A172 (cell line): ENCODE results near the gene PPP1R13B. TPM values are rescaled to one million over a fixed set of nuclear protein-coding genes. Genes with fewer than 3 reads are reported as not detected.
"Not testable (repeated sequence)": the region's sequence is repeated elsewhere in the genome, so short reads cannot be mapped to it uniquely, and the experiment has no call there.

Experiments
- DNase-seq: peaks from one replicate; pipeline ENCODE4 v3.0.0-alpha.2; 2015; ENCODE audit warnings: low spot score
- total RNA-seq: library from RNA; depleted of rRNA; stranded (reverse); fragments of >200 nt; shearing (Covaris generic); gene quantifications from 2 replicates; pipeline ENCODE4 v1.2.3, GENCODE V29; 2014

The PPP1R13B gene
- total RNA-seq, 1 experiment from 2014 or later = 4.8 TPM

GRCh38 chr14:103699901-103700752 lies 147.2 kb downstream of the PPP1R13B start:
- no peak for DNase-seq

GRCh38 chr14:103699261-103699661 lies 148.1 kb downstream of the PPP1R13B start:
- DNase-seq = no peak

- no peak for DNase-seq
These were observed 148.8 kb downstream of the PPP1R13B start for GRCh38 chr14:103698380-103699260.

GRCh38 chr14:103697603-103698379 lies 149.6 kb downstream of the PPP1R13B start:
- no peak for DNase-seq

- DNase-seq = no peak
These were observed 150.2 kb downstream of the PPP1R13B start for GRCh38 chr14:103697206-103697602.

GRCh38 chr14:103696466-103697071 lies 150.8 kb downstream of the PPP1R13B start:
- DNase-seq = no peak

- no peak for DNase-seq
These were observed 151.3 kb downstream of the PPP1R13B start for GRCh38 chr14:103696070-103696402.

- DNase-seq = no peak
These were observed 151.9 kb downstream of the PPP1R13B start for GRCh38 chr14:103695296-103696069.

- DNase-seq = no peak
These were observed 152.8 kb downstream of the PPP1R13B start for GRCh38 chr14:103694572-103695026.

- no peak for DNase-seq
These were observed 153.9 kb downstream of the PPP1R13B start for GRCh38 chr14:103693515-103693914.

GRCh38 chr14:103692871-103693270 lies 154.5 kb downstream of the PPP1R13B start:
- no peak for DNase-seq

GRCh38 chr14:103692159-103692558 lies 155.2 kb downstream of the PPP1R13B start:
- DNase-seq = no peak

GRCh38 chr14:103691655-103692054 lies 155.7 kb downstream of the PPP1R13B start:
- not testable (repeated sequence) for DNase-seq

GRCh38 chr14:103690332-103690731 lies 157.0 kb downstream of the PPP1R13B start:
- no peak for DNase-seq

- no peak for DNase-seq
These were observed 158.2 kb downstream of the PPP1R13B start for GRCh38 chr14:103688906-103689902.

- DNase-seq = no peak
These were observed 158.9 kb downstream of the PPP1R13B start for GRCh38 chr14:103688441-103688840.

GRCh38 chr14:103687712-103688111 lies 159.7 kb downstream of the PPP1R13B start:
- DNase-seq = no peak

- DNase-seq = no peak
These were observed 160.4 kb downstream of the PPP1R13B start for GRCh38 chr14:103686831-103687485.
